ENCODE data around the gene CD151.

GRCh38 chr11:865462-866430 is 33.0 kb downstream of the CD151 start:
- TF ChIP-seq CTCF (conservative IDR thresholded peaks at IDR 0.05; ENCODE audit: low read depth in 2 of 2) (no peak), EZH2phosphoT487 (IDR thresholded peaks at IDR 0.05; ENCODE audit: unreplicated experiment) (no peak), REST (IDR thresholded peaks at IDR 0.05; ENCODE audit: unreplicated experiment) (no peak), POLR2AphosphoS5 (IDR thresholded peaks at IDR 0.05; ENCODE audit: low read depth) (peak; percentile 25; the same call in 1 of the 2 replicates), STAT1 (IDR thresholded peaks at IDR 0.05; ENCODE audit: unreplicated experiment) (no peak), NANOG (IDR thresholded peaks at IDR 0.05; ENCODE audit: borderline replicate concordance) (no peak)
